Activated T-cell treated with anti-CD3 and anti-CD28 coated beads, Interleukin-2, amount 50 U/mL, for 72 hours (primary cell): ENCODE results near the gene CDC42EP3. TPM values are rescaled to one million over a fixed set of nuclear protein-coding genes. Genes with fewer than 3 reads are reported as not detected.

Source experiments
- ATAC-seq, 2 donors: fragments of 150-1000 bp; cut with Tn5 transposase; replicated peaks in 1 of 2; 2 replicates each; pipeline ENCODE4 v1.10.0; 2021; ENCODE audit warnings: moderate library complexity in 2 of 2, mild to moderate bottlenecking in 1 of 2
- DNase-seq, 2 donors: peaks; one replicate each; pipeline ENCODE4 v3.0.0; 2021 to 2022; ENCODE audit warnings: mixed read lengths in 1 of 2
- H3K27ac Mint-ChIP-seq: one replicate; pipeline ENCODE4 v1.8.0; 2022; ENCODE audit warnings: mild to moderate bottlenecking, moderate library complexity, mixed read lengths
- H3K27me3 Mint-ChIP-seq: one replicate; pipeline ENCODE4 v1.8.0; 2022; ENCODE audit warnings: low read depth, mixed read lengths
- H3K36me3 Mint-ChIP-seq, 2 donors: one replicate each; pipeline ENCODE4 v1.8.0; 2022; ENCODE audit warnings: mixed read lengths in 2 of 2, mild to moderate bottlenecking in 1 of 2; ENCODE audit not compliant: insufficient read depth in 2 of 2
- H3K4me1 Mint-ChIP-seq: one replicate; pipeline ENCODE4 v1.8.0; 2022; ENCODE audit warnings: low read depth, mixed read lengths
- H3K4me3 Mint-ChIP-seq, 2 donors: one replicate each; pipeline ENCODE4 v1.8.0; 2022; ENCODE audit warnings: mild to moderate bottlenecking in 2 of 2, mixed read lengths in 2 of 2, moderate library complexity in 2 of 2
- H3K9me3 Mint-ChIP-seq, 2 donors: one replicate each; pipeline ENCODE4 v1.8.0; 2022; ENCODE audit warnings: mixed read lengths in 2 of 2
- total RNA-seq, 2 donors: library from RNA; stranded (reverse); gene quantifications; one replicate each; pipeline ENCODE4 v1.2.3, GENCODE V29; 2022

CDC42EP3 gene, protein sequence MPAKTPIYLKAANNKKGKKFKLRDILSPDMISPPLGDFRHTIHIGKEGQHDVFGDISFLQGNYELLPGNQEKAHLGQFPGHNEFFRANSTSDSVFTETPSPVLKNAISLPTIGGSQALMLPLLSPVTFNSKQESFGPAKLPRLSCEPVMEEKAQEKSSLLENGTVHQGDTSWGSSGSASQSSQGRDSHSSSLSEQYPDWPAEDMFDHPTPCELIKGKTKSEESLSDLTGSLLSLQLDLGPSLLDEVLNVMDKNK
- total RNA-seq, result 10 to 100 TPM; 27.0 to 28.9 TPM

DNA sequence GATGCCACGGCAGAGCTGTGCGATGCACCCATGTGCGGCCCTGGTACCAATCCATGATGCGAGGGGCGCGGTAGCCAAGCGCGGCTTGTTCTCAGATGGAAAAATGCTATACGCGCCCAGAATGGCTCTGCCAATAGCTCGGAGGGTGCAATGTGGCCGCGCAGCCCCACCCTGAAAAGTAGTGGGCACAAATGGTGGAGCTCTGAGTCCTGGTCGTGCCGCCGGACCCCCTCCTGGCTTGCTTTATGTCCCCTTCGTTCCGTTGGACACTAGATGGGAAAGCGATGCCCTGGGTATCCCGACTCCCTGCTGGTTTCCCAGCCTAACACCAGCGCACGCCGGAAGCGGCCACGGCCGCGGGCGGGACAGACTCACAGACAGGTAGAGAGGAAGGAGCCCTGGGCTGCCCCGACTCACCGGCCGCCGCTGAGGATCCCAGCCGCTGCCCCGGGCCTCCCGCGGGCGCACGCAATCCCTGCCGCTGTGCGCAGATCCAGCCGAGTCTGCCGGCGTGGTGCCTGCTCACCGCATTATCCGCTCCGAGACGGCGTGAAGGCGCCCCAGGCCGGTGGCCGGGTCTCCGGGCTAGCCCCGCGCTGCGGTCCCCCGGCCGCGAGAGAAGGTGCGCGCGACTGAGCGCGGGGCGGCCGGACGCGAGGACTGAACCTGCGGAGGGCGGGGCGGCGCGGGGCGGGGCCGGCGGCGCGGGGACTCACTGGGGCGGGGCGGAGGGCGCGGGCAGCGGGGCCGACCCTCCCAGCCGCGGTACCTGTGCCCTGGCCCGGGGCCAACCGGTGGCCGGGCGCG lies at the start of gene CDC42EP3:
CDC42EP3 (minus strand) TSS at position 634 of the 807 bp plus-strand sequence. CDS start 25,055 bp downstream, outside the sequence.
- Mint-ChIP-seq H3K36me3 (peaks cover 5 to 6% of the 10 kb centered on the region in 2 donors), H3K9me3 (no peaks in the 10 kb centered on the region), H3K27ac (peak within 1 kb of the TSS; percentile 98), H3K4me1 (peaks cover 50% of the 10 kb centered on the region), H3K4me3 (peak within 1 kb of the TSS; percentile 92 to 99), H3K27me3 (no peaks in the 10 kb centered on the region)
- DNase-seq, result peak; percentile 80 to 83
- peak; percentile 85 for ATAC-seq

- Mint-ChIP-seq H3K4me3 (no peak overlapping the region), H3K4me1 (peaks cover 5% of the 10 kb centered on the region), H3K36me3 (peaks cover 3 to 4% of the 10 kb centered on the region in 2 donors), H3K27me3 (no peaks in the 10 kb centered on the region), H3K27ac (no peak overlapping the region), H3K9me3 (peaks cover 3% of the 10 kb centered on the region in 2 donors)
- ATAC-seq (no peak), DNase-seq (no peak)
These were observed 49.7 kb upstream of the CDC42EP3 start for GRCh38 chr2:37721201-37721560.

DNA sequence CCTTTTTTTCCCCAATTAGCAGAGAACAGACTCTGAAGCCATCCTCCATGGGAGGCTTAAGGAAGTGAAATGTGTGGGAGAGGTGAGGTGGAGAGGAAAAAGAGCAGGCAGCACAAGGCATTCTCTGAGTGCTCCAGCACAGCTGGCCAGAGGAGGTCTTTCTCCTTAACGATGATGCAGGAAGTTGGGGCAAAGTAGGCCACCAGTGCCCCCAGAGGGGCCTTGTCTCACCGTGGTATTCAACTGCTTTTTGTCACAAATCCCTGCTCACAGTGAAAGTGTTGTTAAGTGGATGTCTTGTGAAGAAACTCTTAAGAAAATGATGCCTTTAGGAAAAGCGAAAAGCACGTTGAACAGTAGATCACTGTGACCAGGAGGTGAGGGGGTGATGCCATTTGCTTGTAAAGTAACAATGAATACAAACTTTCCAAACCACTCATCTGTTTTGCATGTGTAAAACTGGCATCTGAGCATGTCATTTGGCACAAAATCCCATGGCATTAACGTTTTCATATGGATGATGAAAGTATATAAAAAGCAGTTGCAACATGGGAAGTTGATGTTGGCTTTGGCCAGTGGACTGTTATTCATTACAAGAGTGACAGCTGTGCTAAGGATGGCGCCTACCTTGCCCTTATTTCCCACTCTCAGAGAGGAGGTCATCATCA lies 49.2 kb upstream of the CDC42EP3 start:
- peaks cover 3 to 5% of the 10 kb centered on the region in 2 donors for H3K36me3 Mint-ChIP-seq
- no peak overlapping the region for H3K4me3 Mint-ChIP-seq
- no peak for DNase-seq
- no peak overlapping the region for H3K27ac Mint-ChIP-seq
- peaks cover 5% of the 10 kb centered on the region for H3K4me1 Mint-ChIP-seq
- no peaks in the 10 kb centered on the region for H3K27me3 Mint-ChIP-seq
- H3K9me3 Mint-ChIP-seq, result peaks cover 3% of the 10 kb centered on the region in 2 donors
- no peak for ATAC-seq

DNA sequence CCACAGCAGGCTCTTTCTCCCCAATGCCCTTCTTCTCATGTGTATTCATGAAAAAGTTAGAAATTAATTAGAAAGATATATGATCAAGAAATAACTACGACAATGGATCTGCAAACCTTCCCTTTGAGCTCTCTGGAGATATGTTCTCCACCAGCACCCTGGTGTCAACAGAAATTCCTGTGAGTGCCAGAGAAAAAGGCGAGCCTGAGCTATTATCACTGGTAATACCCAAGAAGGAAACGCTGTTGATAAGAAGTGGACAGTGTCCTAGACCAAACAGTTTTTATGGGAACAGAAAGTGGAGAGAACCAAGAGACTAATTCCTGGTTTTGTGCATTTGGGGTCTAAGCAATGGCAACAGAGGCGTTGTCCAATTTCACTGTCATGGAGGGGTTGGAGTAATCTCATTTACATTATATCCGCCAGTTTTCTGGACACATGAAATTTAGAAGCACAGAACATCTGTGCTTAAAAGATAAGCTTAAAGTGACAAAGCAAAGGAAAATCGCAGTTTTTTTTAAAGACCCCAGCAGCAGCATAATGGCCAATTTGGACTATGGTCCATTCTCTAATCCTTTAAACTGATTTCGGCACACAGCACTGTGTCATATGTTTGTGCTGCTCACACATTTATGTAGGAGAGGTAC lies 47.2 kb upstream of the CDC42EP3 start:
- Mint-ChIP-seq H3K27ac (no peak overlapping the region), H3K4me3 (no peak overlapping the region), H3K36me3 (peaks cover 6 to 12% of the 10 kb centered on the region in 2 donors), H3K4me1 (peaks cover 7% of the 10 kb centered on the region), H3K27me3 (no peaks in the 10 kb centered on the region), H3K9me3 (peaks cover 3% of the 10 kb centered on the region in 2 donors)
- ATAC-seq (no peak), DNase-seq (no peak)

DNA sequence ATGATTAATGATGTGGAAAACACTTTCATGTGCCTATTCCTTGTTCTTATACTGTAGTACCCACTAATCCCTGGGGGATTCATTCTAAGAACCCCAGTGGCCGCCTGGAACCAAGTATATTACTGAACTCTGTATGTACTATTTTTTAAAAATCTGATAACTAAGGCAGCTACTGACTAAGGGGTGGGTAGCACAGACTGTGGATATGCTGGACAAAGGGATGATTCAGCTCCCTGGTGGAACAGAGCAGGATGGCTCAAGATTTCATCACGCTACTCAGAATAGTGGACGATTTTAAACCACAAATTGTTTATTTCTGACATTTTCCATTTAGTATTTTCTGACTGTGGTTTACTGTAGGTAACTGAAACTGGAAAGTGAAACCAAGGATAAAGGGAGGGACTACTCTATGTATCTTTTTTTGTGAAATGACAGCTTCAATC lies 41.8 kb upstream of the CDC42EP3 start:
- Mint-ChIP-seq H3K27ac (no peak overlapping the region), H3K27me3 (no peaks in the 10 kb centered on the region), H3K4me3 (no peak overlapping the region), H3K9me3 (peaks cover 0 to 1% of the 10 kb centered on the region in 2 donors), H3K4me1 (peaks cover 33% of the 10 kb centered on the region), H3K36me3 (peaks cover 2 to 9% of the 10 kb centered on the region in 2 donors)
- DNase-seq, result peak in 1 of 2 donors; percentile 21
- peak; percentile 82 to 83 for ATAC-seq

DNA sequence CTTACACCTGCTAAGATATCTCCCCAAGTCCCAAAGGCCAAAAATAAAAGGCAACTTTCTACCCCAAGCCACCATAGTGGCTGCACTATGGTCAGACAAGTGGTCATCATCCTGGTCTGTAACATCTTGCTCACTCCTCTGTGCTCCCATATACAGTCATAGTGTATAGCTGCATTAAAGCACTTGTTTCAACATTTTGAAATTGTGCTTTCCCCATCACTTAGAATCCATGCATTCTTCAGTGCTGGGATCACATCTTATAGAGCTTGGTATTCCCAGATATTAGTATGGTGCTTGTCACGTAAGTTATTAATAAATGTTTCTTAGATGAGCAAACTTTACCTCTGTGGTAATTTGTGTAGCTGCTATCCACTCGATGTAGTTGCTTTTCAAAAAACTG lies 40.4 kb upstream of the CDC42EP3 start:
- H3K4me1 Mint-ChIP-seq, result peaks cover 33% of the 10 kb centered on the region
- no peak overlapping the region for H3K27ac Mint-ChIP-seq
- peaks cover 2 to 9% of the 10 kb centered on the region in 2 donors for H3K36me3 Mint-ChIP-seq
- no peaks in the 10 kb centered on the region for H3K9me3 Mint-ChIP-seq
- no peak overlapping the region for H3K4me3 Mint-ChIP-seq
- ATAC-seq, result peak in 1 of 2 donors; percentile 12
- no peak for DNase-seq
- no peaks in the 10 kb centered on the region for H3K27me3 Mint-ChIP-seq

GRCh38 chr2:37711308-37711731 lies 39.9 kb upstream of the CDC42EP3 start:
- ATAC-seq (peak; percentile 77 to 80), DNase-seq (peak; percentile 21 to 24)
- H3K27ac Mint-ChIP-seq, result no peak overlapping the region
- no peaks in the 10 kb centered on the region for H3K27me3 Mint-ChIP-seq
- peaks cover 33% of the 10 kb centered on the region for H3K4me1 Mint-ChIP-seq
- H3K9me3 Mint-ChIP-seq, result no peaks in the 10 kb centered on the region
- H3K36me3 Mint-ChIP-seq, result peaks cover 2 to 9% of the 10 kb centered on the region in 2 donors
- H3K4me3 Mint-ChIP-seq, result no peak overlapping the region

- H3K36me3 Mint-ChIP-seq, result peaks cover 0 to 1% of the 10 kb centered on the region in 2 donors
- ATAC-seq, result no peak
- no peak overlapping the region for H3K27ac Mint-ChIP-seq
- no peak for DNase-seq
- peaks cover 33% of the 10 kb centered on the region for H3K4me1 Mint-ChIP-seq
- H3K4me3 Mint-ChIP-seq, result no peak overlapping the region
- H3K27me3 Mint-ChIP-seq, result no peaks in the 10 kb centered on the region
- no peaks in the 10 kb centered on the region for H3K9me3 Mint-ChIP-seq
These were observed 37.7 kb upstream of the CDC42EP3 start for GRCh38 chr2:37709111-37709510.

GRCh38 chr2:37708146-37708545 lies 36.7 kb upstream of the CDC42EP3 start:
- no peaks in the 10 kb centered on the region for H3K27me3 Mint-ChIP-seq
- no peak overlapping the region for H3K27ac Mint-ChIP-seq
- no peak overlapping the region for H3K4me3 Mint-ChIP-seq
- ATAC-seq (no peak), DNase-seq (no peak)
- H3K4me1 Mint-ChIP-seq, result peaks cover 27% of the 10 kb centered on the region
- no peaks in the 10 kb centered on the region for H3K9me3 Mint-ChIP-seq
- H3K36me3 Mint-ChIP-seq, result no peaks in the 10 kb centered on the region

DNA sequence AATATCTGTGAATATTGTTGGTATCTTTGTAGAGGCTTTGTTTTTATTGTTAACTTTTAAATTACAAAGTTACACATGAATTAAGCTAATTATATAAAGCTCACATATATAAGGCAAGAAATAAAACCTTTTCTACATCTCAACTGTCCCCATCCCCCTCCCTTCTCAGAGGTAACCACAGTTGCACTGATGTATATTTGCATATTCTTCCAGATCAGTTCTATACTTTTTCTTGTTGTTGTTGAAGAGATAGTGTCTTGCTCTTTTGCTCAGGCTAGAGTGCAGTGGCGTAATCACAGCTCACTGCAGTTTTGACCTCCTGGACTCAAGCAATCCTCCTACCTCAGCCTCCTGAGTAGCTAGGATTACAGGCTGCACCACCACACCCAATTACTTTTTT lies 36.0 kb upstream of the CDC42EP3 start:
- no peaks in the 10 kb centered on the region for H3K9me3 Mint-ChIP-seq
- DNase-seq, result no peak
- H3K4me3 Mint-ChIP-seq, result no peak overlapping the region
- H3K4me1 Mint-ChIP-seq, result peaks cover 22% of the 10 kb centered on the region
- no peak for ATAC-seq
- no peak overlapping the region for H3K27ac Mint-ChIP-seq
- no peaks in the 10 kb centered on the region for H3K27me3 Mint-ChIP-seq
- H3K36me3 Mint-ChIP-seq, result no peaks in the 10 kb centered on the region

DNA sequence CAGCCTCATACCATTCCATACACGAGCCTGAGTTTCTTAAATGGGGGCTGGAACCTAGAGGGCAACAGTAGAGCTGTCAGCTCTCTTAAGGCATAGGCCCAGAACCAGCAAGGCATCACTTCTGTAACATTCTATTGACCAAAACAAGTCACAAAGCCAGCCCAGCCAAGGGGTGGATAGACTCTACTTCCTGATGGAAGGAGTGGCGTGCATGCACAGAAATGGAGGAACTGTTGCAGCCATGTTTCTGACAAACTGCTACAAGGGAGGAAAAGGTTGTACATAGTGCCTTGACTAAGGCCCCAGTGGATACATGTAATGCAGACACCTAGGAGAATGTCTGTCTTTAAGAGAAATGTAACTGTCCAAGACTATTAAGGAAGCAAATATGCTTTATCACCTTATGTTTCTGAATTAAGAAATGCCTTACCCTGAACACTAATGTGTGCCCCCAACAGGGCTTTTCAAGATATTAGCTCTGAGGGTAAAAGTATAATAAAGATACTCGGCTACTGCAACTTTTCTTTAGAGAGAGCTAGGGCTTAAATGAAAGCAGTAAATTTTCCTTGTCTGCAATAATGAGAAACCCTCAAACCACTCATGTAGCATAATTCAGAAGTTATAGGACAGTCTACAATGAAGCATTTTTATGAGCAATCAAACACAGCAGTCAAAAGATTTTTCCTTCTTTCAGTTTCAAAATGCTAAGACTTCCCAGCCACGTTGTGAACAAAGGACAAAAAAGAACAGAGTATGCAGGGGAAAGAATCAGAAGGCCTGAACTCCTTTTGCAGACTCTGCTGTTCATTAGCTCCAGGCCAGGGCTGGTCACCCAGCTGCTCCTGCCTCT lies 35.1 kb upstream of the CDC42EP3 start:
- H3K9me3 Mint-ChIP-seq, result peaks cover 3 to 5% of the 10 kb centered on the region in 2 donors
- no peak overlapping the region for H3K27ac Mint-ChIP-seq
- peak; percentile 27 to 54 for ATAC-seq
- H3K27me3 Mint-ChIP-seq, result no peaks in the 10 kb centered on the region
- peaks cover 15% of the 10 kb centered on the region for H3K4me1 Mint-ChIP-seq
- DNase-seq, result no peak
- no peaks in the 10 kb centered on the region for H3K36me3 Mint-ChIP-seq
- H3K4me3 Mint-ChIP-seq, result no peak overlapping the region

- Mint-ChIP-seq H3K4me1 (peaks cover 2% of the 10 kb centered on the region), H3K36me3 (no peaks in the 10 kb centered on the region), H3K27ac (no peak overlapping the region), H3K9me3 (peaks cover 5% of the 10 kb centered on the region in 2 donors), H3K4me3 (no peak overlapping the region), H3K27me3 (no peaks in the 10 kb centered on the region)
- no peak for ATAC-seq
- DNase-seq, result no peak
These were observed 33.7 kb upstream of the CDC42EP3 start for GRCh38 chr2:37705191-37705590.
